Endothelial cell (in vitro differentiated cells): ENCODE results near the gene RTL5. TPM values are rescaled to one million over a fixed set of nuclear protein-coding genes. Genes with fewer than 3 reads are reported as not detected.
"Not testable (repeated sequence)": the region's sequence is repeated elsewhere in the genome, so short reads cannot be mapped to it uniquely, and the experiment has no call there.

Source experiments
- DNase-seq: peaks from one replicate; pipeline ENCODE4 v3.0.0; 2021; ENCODE audit warnings: low spot score
- H3K27ac Mint-ChIP-seq: one replicate; pipeline ENCODE4 v1.8.0; 2021; ENCODE audit warnings: mixed read lengths, inconsistent platforms; ENCODE audit not compliant: unreplicated experiment
- H3K27me3 Mint-ChIP-seq: one replicate; pipeline ENCODE4 v1.8.0; 2021; ENCODE audit warnings: mild to moderate bottlenecking, moderate library complexity, mixed read lengths, inconsistent platforms; ENCODE audit not compliant: unreplicated experiment
- H3K36me3 Mint-ChIP-seq: one replicate; pipeline ENCODE4 v1.8.0; 2021; ENCODE audit warnings: mild to moderate bottlenecking, low read depth, mixed read lengths, inconsistent platforms; ENCODE audit not compliant: unreplicated experiment
- H3K4me1 Mint-ChIP-seq: one replicate; pipeline ENCODE4 v1.8.0; 2021; ENCODE audit warnings: mild to moderate bottlenecking, mixed read lengths, inconsistent platforms; ENCODE audit not compliant: unreplicated experiment
- H3K4me3 Mint-ChIP-seq: one replicate; pipeline ENCODE4 v1.8.0; 2021; ENCODE audit warnings: mild to moderate bottlenecking, mixed read lengths, inconsistent platforms; ENCODE audit not compliant: unreplicated experiment
- H3K9me3 Mint-ChIP-seq: one replicate; pipeline ENCODE4 v1.8.0; 2021; ENCODE audit warnings: mixed read lengths, inconsistent platforms; ENCODE audit not compliant: unreplicated experiment
- long read RNA-seq: library from polyadenylated mRNA; unstranded; transcript quantifications from one replicate; pipeline ENCODE4 v2.0.0, GENCODE V29; 2020; ENCODE audit not compliant: unreplicated experiment
- total RNA-seq: library from RNA; stranded (reverse); fragmentation: NEBNext Ultra II Directional; extraction: Animal tissue kit (Norgen Biotek cat#: 25700); gene quantifications from one replicate; pipeline ENCODE4 v1.2.1, GENCODE V29; 2021; ENCODE audit not compliant: unreplicated experiment
- TF ChIP-seq, protein P1 (sequence below): fragments of 200-600 bp; sonication (generic); IDR thresholded peaks from one replicate; pipeline ENCODE4 v1.5.0; 2021; ENCODE audit warnings: antibody characterized with exemption; ENCODE audit not compliant: unreplicated experiment

The RTL5 gene
- total RNA-seq = 8.5 TPM
- long read RNA-seq = 0 reads

GRCh38 chrX:72131317-72132294, at the start of gene RTL5:
TSS of gene RTL5 (minus strand) at chrX:72131915.
- TF ChIP-seq, protein P1, sequence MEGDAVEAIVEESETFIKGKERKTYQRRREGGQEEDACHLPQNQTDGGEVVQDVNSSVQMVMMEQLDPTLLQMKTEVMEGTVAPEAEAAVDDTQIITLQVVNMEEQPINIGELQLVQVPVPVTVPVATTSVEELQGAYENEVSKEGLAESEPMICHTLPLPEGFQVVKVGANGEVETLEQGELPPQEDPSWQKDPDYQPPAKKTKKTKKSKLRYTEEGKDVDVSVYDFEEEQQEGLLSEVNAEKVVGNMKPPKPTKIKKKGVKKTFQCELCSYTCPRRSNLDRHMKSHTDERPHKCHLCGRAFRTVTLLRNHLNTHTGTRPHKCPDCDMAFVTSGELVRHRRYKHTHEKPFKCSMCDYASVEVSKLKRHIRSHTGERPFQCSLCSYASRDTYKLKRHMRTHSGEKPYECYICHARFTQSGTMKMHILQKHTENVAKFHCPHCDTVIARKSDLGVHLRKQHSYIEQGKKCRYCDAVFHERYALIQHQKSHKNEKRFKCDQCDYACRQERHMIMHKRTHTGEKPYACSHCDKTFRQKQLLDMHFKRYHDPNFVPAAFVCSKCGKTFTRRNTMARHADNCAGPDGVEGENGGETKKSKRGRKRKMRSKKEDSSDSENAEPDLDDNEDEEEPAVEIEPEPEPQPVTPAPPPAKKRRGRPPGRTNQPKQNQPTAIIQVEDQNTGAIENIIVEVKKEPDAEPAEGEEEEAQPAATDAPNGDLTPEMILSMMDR = no peak
- DNase-seq = peak; percentile 55
- Mint-ChIP-seq H3K36me3 (peaks cover 24% of the 10 kb centered on the region), H3K27ac (no peak within 1 kb of the TSS), H3K9me3 (no peaks in the 10 kb centered on the region), H3K4me3 (peak within 1 kb of the TSS; percentile 74), H3K4me1 (peaks cover 34% of the 10 kb centered on the region), H3K27me3 (peaks cover 10% of the 10 kb centered on the region)

DNA sequence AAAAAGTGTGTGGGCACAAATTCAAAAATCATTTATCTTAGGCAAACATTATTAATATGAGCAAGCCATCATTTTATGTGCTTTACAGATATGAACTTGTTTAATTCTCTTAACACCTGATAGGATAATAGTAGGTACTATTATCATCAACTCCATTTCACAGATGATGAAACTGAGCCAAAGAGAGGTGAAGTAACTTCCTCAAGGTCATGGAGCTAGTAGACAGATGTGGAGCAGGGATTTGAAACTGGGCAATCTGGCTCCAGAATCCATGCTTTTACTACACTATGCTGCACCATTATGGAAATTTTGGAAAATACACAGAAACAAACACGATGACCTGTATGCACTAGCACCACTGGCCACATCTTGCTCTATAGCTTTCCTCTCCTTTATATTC, 48.8 kb upstream of the RTL5 start:
- Mint-ChIP-seq H3K4me3 (no peak overlapping the region), H3K4me1 (no peaks in the 10 kb centered on the region), H3K9me3 (no peaks in the 10 kb centered on the region), H3K27ac (peak overlapping the region; percentile 64), H3K36me3 (no peaks in the 10 kb centered on the region), H3K27me3 (no peaks in the 10 kb centered on the region)
- TF ChIP-seq, protein P1 = no peak
- DNase-seq = no peak

DNA sequence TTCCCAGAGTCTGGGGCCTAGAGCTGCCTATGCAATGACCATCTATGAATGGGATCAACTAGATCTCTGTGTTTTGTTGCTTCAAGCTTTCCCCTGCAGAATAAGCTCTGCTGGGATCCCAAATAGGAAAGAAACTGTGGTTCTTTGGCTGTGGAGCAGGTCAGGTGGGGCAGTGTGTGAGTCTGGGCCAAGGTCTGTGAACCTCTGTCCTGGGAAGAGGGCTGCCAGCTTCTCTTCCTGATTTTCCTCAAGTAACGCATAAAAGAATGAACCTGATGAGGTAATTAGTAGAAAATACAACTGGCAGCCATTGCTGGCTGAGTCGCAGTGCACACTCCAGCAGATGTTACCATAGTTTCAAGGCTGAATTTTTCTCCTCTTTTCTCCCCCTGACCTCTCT, 45.3 kb upstream of the RTL5 start:
- H3K4me1 Mint-ChIP-seq = no peaks in the 10 kb centered on the region
- H3K36me3 Mint-ChIP-seq = no peaks in the 10 kb centered on the region
- H3K9me3 Mint-ChIP-seq = no peaks in the 10 kb centered on the region
- H3K4me3 Mint-ChIP-seq = no peak overlapping the region
- H3K27me3 Mint-ChIP-seq = no peaks in the 10 kb centered on the region
- no peak for DNase-seq
- TF ChIP-seq, protein P1 = no peak
- H3K27ac Mint-ChIP-seq = no peak overlapping the region

- not testable (repeated sequence) for H3K9me3 Mint-ChIP-seq, H3K27me3 Mint-ChIP-seq, H3K4me3 Mint-ChIP-seq, H3K36me3 Mint-ChIP-seq, H3K4me1 Mint-ChIP-seq, DNase-seq, H3K27ac Mint-ChIP-seq
Measured at GRCh38 chrX:72176289-72176688, 44.6 kb upstream of the RTL5 start.

GRCh38 chrX:72169008-72169728, 37.5 kb upstream of the RTL5 start:
- no peaks in the 10 kb centered on the region for H3K9me3 Mint-ChIP-seq
- H3K27ac Mint-ChIP-seq = no peak overlapping the region
- H3K4me1 Mint-ChIP-seq = no peaks in the 10 kb centered on the region
- no peaks in the 10 kb centered on the region for H3K27me3 Mint-ChIP-seq
- no peaks in the 10 kb centered on the region for H3K36me3 Mint-ChIP-seq
- DNase-seq = no peak
- TF ChIP-seq, protein P1 = no peak
- H3K4me3 Mint-ChIP-seq = no peak overlapping the region
